ENCODE data around the gene ATP8B2.
"Not testable (repeated sequence)": the region's sequence is repeated elsewhere in the genome, so short reads cannot be mapped to it uniquely, and the experiment has no call there.

Gene ATP8B2

GRCh38 chr1:154324669-154325582, at the start of gene ATP8B2:
ATP8B2 (plus strand) TSS chr1:154325525; CDS start chr1:154328142, 2,617 bp downstream.
- DNase-seq (ENCODE audit: low spot score) (no peak), ATAC-seq (ENCODE audit: low read depth) (peak; percentile 50)
- Histone ChIP-seq H3K27me3 (ENCODE audit: insufficient read depth, poor library complexity, severe bottlenecking) (no peaks in the 10 kb centered on the region), H3K27ac (ENCODE audit: poor library complexity, severe bottlenecking) (peak within 1 kb of the TSS; percentile 69), H3K4me3 (ENCODE audit: severe bottlenecking) (peak within 1 kb of the TSS; percentile 55), H3K9me3 (ENCODE audit: severe bottlenecking) (no peaks in the 10 kb centered on the region), H3K4me1 (ENCODE audit: insufficient read depth, poor library complexity, severe bottlenecking) (peaks cover 24% of the 10 kb centered on the region), H3K36me3 (ENCODE audit: low read depth) (no peaks in the 10 kb centered on the region)
- TF ChIP-seq CTCF (IDR thresholded peaks at IDR 0.05; ENCODE audit: poor library complexity, severe bottlenecking) = peak; percentile 97

DNA sequence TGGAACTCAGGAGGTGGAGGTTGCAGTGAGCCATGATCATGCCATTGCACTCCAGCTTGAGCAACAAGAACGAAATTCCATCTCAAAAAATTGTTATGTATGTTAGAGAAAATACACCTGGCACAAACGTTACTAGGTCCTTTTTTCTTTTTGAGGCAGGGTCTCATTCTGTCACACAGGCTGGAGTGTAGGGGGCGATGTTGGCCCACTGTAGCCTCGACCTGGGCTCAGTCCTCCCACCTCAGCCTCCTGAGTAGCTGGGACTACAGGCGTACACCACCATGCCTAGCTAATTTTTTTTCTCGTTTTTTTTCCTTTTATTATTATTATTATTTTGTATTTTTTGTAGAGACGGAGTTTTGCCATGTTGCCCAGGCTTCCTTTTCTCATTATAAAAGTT, 48.5 kb upstream of the ATP8B2 start:
- Histone ChIP-seq H3K4me3 (ENCODE audit: severe bottlenecking) (no peak overlapping the region), H3K27me3 (ENCODE audit: insufficient read depth, poor library complexity, severe bottlenecking) (no peaks in the 10 kb centered on the region), H3K27ac (ENCODE audit: poor library complexity, severe bottlenecking) (no peak overlapping the region), H3K4me1 (ENCODE audit: insufficient read depth, poor library complexity, severe bottlenecking) (peaks cover 3% of the 10 kb centered on the region), H3K9me3 (ENCODE audit: severe bottlenecking) (no peaks in the 10 kb centered on the region), H3K36me3 (ENCODE audit: low read depth) (peaks cover 22% of the 10 kb centered on the region)
- TF ChIP-seq CTCF (IDR thresholded peaks at IDR 0.05; ENCODE audit: poor library complexity, severe bottlenecking) = no peak
- DNase-seq (ENCODE audit: low spot score) = no peak
- ATAC-seq (ENCODE audit: low read depth) = no peak

- not testable (repeated sequence) for H3K36me3 ChIP-seq (ENCODE audit: low read depth); ATAC-seq (ENCODE audit: low read depth); H3K4me3 ChIP-seq (ENCODE audit: severe bottlenecking); H3K9me3 ChIP-seq (ENCODE audit: severe bottlenecking); DNase-seq (ENCODE audit: low spot score); H3K4me1 ChIP-seq (ENCODE audit: insufficient read depth, poor library complexity, severe bottlenecking); H3K27me3 ChIP-seq (ENCODE audit: insufficient read depth, poor library complexity, severe bottlenecking); H3K27ac ChIP-seq (ENCODE audit: poor library complexity, severe bottlenecking)
These were observed 37.7 kb upstream of the ATP8B2 start for GRCh38 chr1:154287591-154287990.

GRCh38 chr1:154288661-154289060, 36.7 kb upstream of the ATP8B2 start:
- no peak overlapping the region for H3K27ac ChIP-seq (ENCODE audit: poor library complexity, severe bottlenecking)
- ATAC-seq (ENCODE audit: low read depth) (no peak), DNase-seq (ENCODE audit: low spot score) (no peak)
- H3K9me3 ChIP-seq (ENCODE audit: severe bottlenecking) = no peaks in the 10 kb centered on the region
- no peaks in the 10 kb centered on the region for H3K4me1 ChIP-seq (ENCODE audit: insufficient read depth, poor library complexity, severe bottlenecking)
- no peaks in the 10 kb centered on the region for H3K36me3 ChIP-seq (ENCODE audit: low read depth)
- H3K27me3 ChIP-seq (ENCODE audit: insufficient read depth, poor library complexity, severe bottlenecking) = peaks cover 6% of the 10 kb centered on the region
- TF ChIP-seq CTCF (IDR thresholded peaks at IDR 0.05; ENCODE audit: poor library complexity, severe bottlenecking) = no peak
- no peak overlapping the region for H3K4me3 ChIP-seq (ENCODE audit: severe bottlenecking)

DNA sequence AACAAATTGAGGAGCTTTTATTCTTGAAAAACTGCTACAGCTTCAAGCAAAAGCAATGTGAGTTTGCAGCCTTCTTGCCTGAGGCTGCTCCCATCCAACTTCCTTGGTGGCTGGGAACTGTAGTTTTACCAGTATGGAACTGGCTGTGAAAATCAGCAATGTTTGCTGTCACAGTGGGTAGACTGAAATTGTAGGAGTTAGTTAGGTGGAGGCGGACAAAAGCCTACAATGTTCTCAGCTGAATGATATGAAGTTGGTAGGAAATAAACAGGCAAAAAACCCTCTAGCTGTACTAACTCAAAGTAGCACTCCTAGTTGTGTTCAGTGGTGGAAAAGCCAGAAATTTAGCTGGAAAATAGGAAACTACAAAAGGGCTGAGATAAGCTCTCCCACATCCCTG, 34.4 kb upstream of the ATP8B2 start:
- Histone ChIP-seq H3K9me3 (ENCODE audit: severe bottlenecking) (peaks cover 11% of the 10 kb centered on the region), H3K27me3 (ENCODE audit: insufficient read depth, poor library complexity, severe bottlenecking) (peaks cover 6% of the 10 kb centered on the region), H3K4me1 (ENCODE audit: insufficient read depth, poor library complexity, severe bottlenecking) (no peaks in the 10 kb centered on the region), H3K36me3 (ENCODE audit: low read depth) (no peaks in the 10 kb centered on the region), H3K27ac (ENCODE audit: poor library complexity, severe bottlenecking) (no peak overlapping the region), H3K4me3 (ENCODE audit: severe bottlenecking) (no peak overlapping the region)
- no peak for DNase-seq (ENCODE audit: low spot score)
- TF ChIP-seq CTCF (IDR thresholded peaks at IDR 0.05; ENCODE audit: poor library complexity, severe bottlenecking) = no peak
- ATAC-seq (ENCODE audit: low read depth) = no peak
